Measurements from ENCODE around the gene CCDC33. TPM values are rescaled to one million over a fixed set of nuclear protein-coding genes. Genes with fewer than 3 reads are reported as not detected.

CCDC33 gene
- total and polyA plus RNA-seq, 2 experiments from 2014 or later, result 2.6 to 2.8 TPM

GRCh38 chr15:74262151-74262550, 26.0 kb downstream of the CCDC33 start:
- peaks cover 17% of the 10 kb centered on the region; the same call in 1 of the 2 replicates for H3K4me1 ChIP-seq (ENCODE audit: insufficient read depth)
- H3K9me2 ChIP-seq (ENCODE audit: insufficient read depth), result no peaks in the 10 kb centered on the region
- no peak overlapping the region for H2AFZ ChIP-seq
- no peaks in the 10 kb centered on the region for H4K20me1 ChIP-seq (replicated peaks; ENCODE audit: insufficient read depth)
- no peak for DNase-seq (ENCODE audit: low spot score)
- H3K79me2 ChIP-seq (replicated peaks; ENCODE audit: insufficient read depth), result no peaks in the 10 kb centered on the region
- no peaks in the 10 kb centered on the region for H3K27me3 ChIP-seq (ENCODE audit: insufficient read depth)
- no peaks in the 10 kb centered on the region for H3F3A ChIP-seq (replicated peaks; ENCODE audit: low read depth)
- no peaks in the 10 kb centered on the region for H3K9me3 Mint-ChIP-seq
- H3K27ac ChIP-seq (ENCODE audit: low read depth), result no peak overlapping the region
- no peak overlapping the region for H3K4me2 ChIP-seq
- no peak overlapping the region for H3K4me3 ChIP-seq
- no peak overlapping the region for H3K27ac Mint-ChIP-seq
- peaks cover 41% of the 10 kb centered on the region for H3K4me1 Mint-ChIP-seq
- H3K4me3 Mint-ChIP-seq, result no peak overlapping the region
- H3K27me3 Mint-ChIP-seq (ENCODE audit: insufficient read depth, low read depth, poor library complexity), result peaks cover 24% of the 10 kb centered on the region
- H3K36me3 Mint-ChIP-seq (ENCODE audit: low read depth), result no peaks in the 10 kb centered on the region
- no peaks in the 10 kb centered on the region for H3K36me3 ChIP-seq (ENCODE audit: insufficient read depth)
- no peak for ATAC-seq
- TF ChIP-seq ZNF331 (CRISPR knock-in tag; IDR thresholded peaks at IDR 0.05; ENCODE audit: low read depth) (no peak), JUNB (IDR thresholded peaks at IDR 0.05; ENCODE audit: unreplicated experiment) (no peak), STAT1 (IDR thresholded peaks at IDR 0.05; ENCODE audit: unreplicated experiment) (no peak), ZNF114 (CRISPR knock-in tag; IDR thresholded peaks at IDR 0.05) (no peak)

- no peak overlapping the region for H3K4me2 ChIP-seq
- Mint-ChIP-seq H3K4me1 (peaks cover 41% of the 10 kb centered on the region), H3K36me3 (ENCODE audit: low read depth) (no peaks in the 10 kb centered on the region), H3K27ac (no peak overlapping the region), H3K27me3 (ENCODE audit: insufficient read depth, low read depth, poor library complexity) (peaks cover 23% of the 10 kb centered on the region), H3K4me3 (no peak overlapping the region), H3K9me3 (no peaks in the 10 kb centered on the region)
- no peak for DNase-seq (ENCODE audit: low spot score)
- ATAC-seq, result no peak
- H3K4me1 ChIP-seq (ENCODE audit: insufficient read depth), result peaks cover 17% of the 10 kb centered on the region; the same call in 1 of the 2 replicates
- H3K9me2 ChIP-seq (ENCODE audit: insufficient read depth), result no peaks in the 10 kb centered on the region
- no peaks in the 10 kb centered on the region for H3K79me2 ChIP-seq (replicated peaks; ENCODE audit: insufficient read depth)
- no peaks in the 10 kb centered on the region for H3K27me3 ChIP-seq (ENCODE audit: insufficient read depth)
- no peaks in the 10 kb centered on the region for H3K36me3 ChIP-seq (ENCODE audit: insufficient read depth)
- H3K4me3 ChIP-seq, result no peak overlapping the region
- no peaks in the 10 kb centered on the region for H4K20me1 ChIP-seq (replicated peaks; ENCODE audit: insufficient read depth)
- no peak for TF ChIP-seq ZNF462 (CRISPR knock-in tag; IDR thresholded peaks at IDR 0.05)
- no peak for TF ChIP-seq EZH2 (IDR thresholded peaks at IDR 0.05; ENCODE audit: low read depth, unreplicated experiment)
- TF ChIP-seq REST (IDR thresholded peaks at IDR 0.05; ENCODE audit: unreplicated experiment), result no peak
- no peak for TF ChIP-seq EZH2phosphoT487 (IDR thresholded peaks at IDR 0.05; ENCODE audit: unreplicated experiment)
- no peak overlapping the region for H3K27ac ChIP-seq (ENCODE audit: low read depth)
- H3F3A ChIP-seq (replicated peaks; ENCODE audit: low read depth), result no peaks in the 10 kb centered on the region
- no peak overlapping the region for H2AFZ ChIP-seq
Observed at GRCh38 chr15:74262625-74263024, 26.5 kb downstream of the CCDC33 start.

Measured in GM23338 (cell line).